ENCODE data around the gene ATP1B4.

GRCh38 chrX:120321520-120322281 is 40.2 kb upstream of the ATP1B4 start:
- TF ChIP-seq CTCF (IDR thresholded peaks at IDR 0.05; ENCODE audit: insufficient read depth, low read length, poor library complexity, severe bottlenecking) (no peak), EZH2phosphoT487 (conservative IDR thresholded peaks at IDR 0.05; ENCODE audit: low read length) (no peak)

All from SU-DHL-6 (cell line).